NCI-H69 (cell line): ENCODE data around the gene DACH2.

ENCODE experiments used
- DNase-seq: peaks from one replicate; lab custom pipeline; 2025; lab: John Stamatoyannopoulos, UW

Gene DACH2

GRCh38 chrX:86806786-86807185 lies 658.5 kb downstream of the DACH2 start:
- peak; percentile 63 for DNase-seq

- DNase-seq, result peak; percentile 2
These were observed 661.4 kb downstream of the DACH2 start for GRCh38 chrX:86809651-86810050.

DNA sequence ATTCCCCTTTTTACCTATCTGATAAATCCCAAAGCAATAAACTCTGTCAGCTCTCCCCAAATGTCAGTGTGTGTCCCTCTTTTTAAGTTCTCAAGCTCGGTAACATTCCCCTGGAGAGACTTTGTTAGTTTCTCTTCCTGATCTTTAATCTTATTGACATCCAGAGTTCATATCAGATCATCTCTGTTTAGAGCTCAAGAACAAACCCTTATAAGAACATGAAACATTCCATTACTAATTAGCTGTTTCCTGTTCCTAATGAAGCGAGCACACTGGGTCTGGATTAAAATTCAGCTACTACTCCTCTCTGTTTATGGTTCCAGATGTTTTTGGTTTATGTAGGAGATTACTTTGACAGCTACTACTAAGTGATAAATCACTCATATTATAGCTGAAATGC lies 681.5 kb downstream of the DACH2 start:
- DNase-seq, result no peak

GRCh38 chrX:86830685-86831084 lies 682.4 kb downstream of the DACH2 start:
- peak; percentile 5 for DNase-seq

DNA sequence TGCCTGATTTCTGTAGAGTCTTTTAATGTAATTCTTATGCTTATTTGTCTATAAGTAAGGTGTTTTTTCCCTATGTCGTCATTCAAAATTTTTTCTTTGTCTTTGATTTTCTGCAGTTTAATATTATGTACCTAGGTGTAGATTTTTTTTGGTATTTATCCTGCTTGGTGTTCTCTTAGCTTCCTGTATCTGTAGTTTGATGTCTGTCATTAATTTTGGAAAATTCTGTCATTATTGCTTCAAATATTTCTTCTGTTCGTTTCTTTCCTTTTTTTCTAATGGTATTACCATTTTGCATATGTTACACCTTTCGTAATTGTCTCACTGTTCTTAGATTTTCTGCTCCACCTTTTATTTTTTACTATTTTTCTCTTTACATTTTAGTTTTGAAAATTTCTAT lies 696.9 kb downstream of the DACH2 start:
- no peak for DNase-seq
